ENCODE data around the gene BIN1. TPM values are rescaled to one million over a fixed set of nuclear protein-coding genes. Genes with fewer than 3 reads are reported as not detected.

BIN1 gene
- total RNA-seq, 1 donor from 2014 or later, result 50.2 TPM

- H3K27me3 ChIP-seq (ENCODE audit: insufficient read depth, low read length), result no peaks in the 10 kb centered on the region
- H3K4me2 ChIP-seq (ENCODE audit: low read length), result no peak overlapping the region
- H3K9ac ChIP-seq (ENCODE audit: low read length), result peak overlapping the region; percentile 73
- Mint-ChIP-seq H3K4me1 (ENCODE audit: low read depth, unreplicated experiment) (peaks cover 32% of the 10 kb centered on the region), H3K9me3 (ENCODE audit: unreplicated experiment) (peaks cover 4% of the 10 kb centered on the region), H3K4me3 (ENCODE audit: unreplicated experiment) (no peak overlapping the region), H3K27ac (ENCODE audit: unreplicated experiment) (peak overlapping the region; percentile 14), H3K36me3 (ENCODE audit: low read depth, unreplicated experiment) (no peaks in the 10 kb centered on the region), H3K27me3 (ENCODE audit: low read depth, unreplicated experiment) (no peaks in the 10 kb centered on the region)
- H3K4me3 ChIP-seq (ENCODE audit: insufficient read depth, low read depth, low read length), result no peak overlapping the region
- no peaks in the 10 kb centered on the region for H4K20me1 ChIP-seq (ENCODE audit: insufficient read depth, low read length)
- peaks cover 29% of the 10 kb centered on the region for H3K4me1 ChIP-seq (ENCODE audit: insufficient read depth, low read length)
- FAIRE-seq (peak; percentile 47), DNase-seq (ENCODE audit: low read depth) (peak; percentile 76)
- no peaks in the 10 kb centered on the region for H3K36me3 ChIP-seq (ENCODE audit: insufficient read depth, low read length)
- H3K79me2 ChIP-seq (ENCODE audit: insufficient read depth, low read length), result no peaks in the 10 kb centered on the region
- TF ChIP-seq, protein P1, sequence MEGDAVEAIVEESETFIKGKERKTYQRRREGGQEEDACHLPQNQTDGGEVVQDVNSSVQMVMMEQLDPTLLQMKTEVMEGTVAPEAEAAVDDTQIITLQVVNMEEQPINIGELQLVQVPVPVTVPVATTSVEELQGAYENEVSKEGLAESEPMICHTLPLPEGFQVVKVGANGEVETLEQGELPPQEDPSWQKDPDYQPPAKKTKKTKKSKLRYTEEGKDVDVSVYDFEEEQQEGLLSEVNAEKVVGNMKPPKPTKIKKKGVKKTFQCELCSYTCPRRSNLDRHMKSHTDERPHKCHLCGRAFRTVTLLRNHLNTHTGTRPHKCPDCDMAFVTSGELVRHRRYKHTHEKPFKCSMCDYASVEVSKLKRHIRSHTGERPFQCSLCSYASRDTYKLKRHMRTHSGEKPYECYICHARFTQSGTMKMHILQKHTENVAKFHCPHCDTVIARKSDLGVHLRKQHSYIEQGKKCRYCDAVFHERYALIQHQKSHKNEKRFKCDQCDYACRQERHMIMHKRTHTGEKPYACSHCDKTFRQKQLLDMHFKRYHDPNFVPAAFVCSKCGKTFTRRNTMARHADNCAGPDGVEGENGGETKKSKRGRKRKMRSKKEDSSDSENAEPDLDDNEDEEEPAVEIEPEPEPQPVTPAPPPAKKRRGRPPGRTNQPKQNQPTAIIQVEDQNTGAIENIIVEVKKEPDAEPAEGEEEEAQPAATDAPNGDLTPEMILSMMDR (IDR thresholded peaks at IDR 0.05; ENCODE audit: insufficient read depth, low read depth, low read length), result no peak
- no peak for TF ChIP-seq EZH2 (IDR thresholded peaks at IDR 0.05; ENCODE audit: insufficient read depth, low read length)
- H3K9me3 ChIP-seq (ENCODE audit: insufficient read depth, low read depth, low read length), result peaks cover 3% of the 10 kb centered on the region
- H2AFZ ChIP-seq (ENCODE audit: low read depth, low read length), result peak overlapping the region; percentile 22
- H3K27ac ChIP-seq (ENCODE audit: low read depth, low read length), result peak overlapping the region; percentile 85
These were observed 48.2 kb upstream of the BIN1 start for GRCh38 chr2:127155028-127155581.

- Histone ChIP-seq H3K9ac (ENCODE audit: low read length) (peak overlapping the region; percentile 73), H3K27me3 (ENCODE audit: insufficient read depth, low read length) (no peaks in the 10 kb centered on the region), H4K20me1 (ENCODE audit: insufficient read depth, low read length) (no peaks in the 10 kb centered on the region), H3K9me3 (ENCODE audit: insufficient read depth, low read depth, low read length) (peaks cover 3% of the 10 kb centered on the region), H3K4me2 (ENCODE audit: low read length) (peak overlapping the region; percentile 64), H3K27ac (ENCODE audit: low read depth, low read length) (peak overlapping the region; percentile 85), H3K4me1 (ENCODE audit: insufficient read depth, low read length) (peaks cover 29% of the 10 kb centered on the region), H3K4me3 (ENCODE audit: insufficient read depth, low read depth, low read length) (no peak overlapping the region), H3K79me2 (ENCODE audit: insufficient read depth, low read length) (no peaks in the 10 kb centered on the region), H2AFZ (ENCODE audit: low read depth, low read length) (peak overlapping the region; percentile 21), H3K36me3 (ENCODE audit: insufficient read depth, low read length) (no peaks in the 10 kb centered on the region)
- FAIRE-seq (no peak), DNase-seq (ENCODE audit: low read depth) (no peak)
- H3K27me3 Mint-ChIP-seq (ENCODE audit: low read depth, unreplicated experiment), result no peaks in the 10 kb centered on the region
- TF ChIP-seq, protein P1 (IDR thresholded peaks at IDR 0.05; ENCODE audit: insufficient read depth, low read depth, low read length), result no peak
- TF ChIP-seq EZH2 (IDR thresholded peaks at IDR 0.05; ENCODE audit: insufficient read depth, low read length), result no peak
- no peak overlapping the region for H3K4me3 Mint-ChIP-seq (ENCODE audit: unreplicated experiment)
- peaks cover 32% of the 10 kb centered on the region for H3K4me1 Mint-ChIP-seq (ENCODE audit: low read depth, unreplicated experiment)
- H3K36me3 Mint-ChIP-seq (ENCODE audit: low read depth, unreplicated experiment), result no peaks in the 10 kb centered on the region
- peaks cover 4% of the 10 kb centered on the region for H3K9me3 Mint-ChIP-seq (ENCODE audit: unreplicated experiment)
- no peak overlapping the region for H3K27ac Mint-ChIP-seq (ENCODE audit: unreplicated experiment)
These were observed 47.4 kb upstream of the BIN1 start for GRCh38 chr2:127154396-127154795.

- peak overlapping the region; percentile 66 for H3K4me3 Mint-ChIP-seq (ENCODE audit: unreplicated experiment)
- H3K9me3 Mint-ChIP-seq (ENCODE audit: unreplicated experiment), result peaks cover 4% of the 10 kb centered on the region
- FAIRE-seq (peak; percentile 94), DNase-seq (ENCODE audit: low read depth) (peak; percentile 94)
- Histone ChIP-seq H3K4me2 (ENCODE audit: low read length) (peak overlapping the region; percentile 64), H2AFZ (ENCODE audit: low read depth, low read length) (peak overlapping the region; percentile 0), H3K4me1 (ENCODE audit: insufficient read depth, low read length) (peaks cover 33% of the 10 kb centered on the region), H3K36me3 (ENCODE audit: insufficient read depth, low read length) (no peaks in the 10 kb centered on the region), H3K9ac (ENCODE audit: low read length) (peak overlapping the region; percentile 73), H3K79me2 (ENCODE audit: insufficient read depth, low read length) (no peaks in the 10 kb centered on the region), H3K4me3 (ENCODE audit: insufficient read depth, low read depth, low read length) (no peak overlapping the region), H4K20me1 (ENCODE audit: insufficient read depth, low read length) (no peaks in the 10 kb centered on the region), H3K9me3 (ENCODE audit: insufficient read depth, low read depth, low read length) (peaks cover 3% of the 10 kb centered on the region), H3K27ac (ENCODE audit: low read depth, low read length) (peak overlapping the region; percentile 85), H3K27me3 (ENCODE audit: insufficient read depth, low read length) (no peaks in the 10 kb centered on the region)
- H3K4me1 Mint-ChIP-seq (ENCODE audit: low read depth, unreplicated experiment), result peaks cover 35% of the 10 kb centered on the region
- H3K27ac Mint-ChIP-seq (ENCODE audit: unreplicated experiment), result peak overlapping the region; percentile 67
- H3K36me3 Mint-ChIP-seq (ENCODE audit: low read depth, unreplicated experiment), result no peaks in the 10 kb centered on the region
- no peak for TF ChIP-seq EZH2 (IDR thresholded peaks at IDR 0.05; ENCODE audit: insufficient read depth, low read length)
- TF ChIP-seq, protein P1 (IDR thresholded peaks at IDR 0.05; ENCODE audit: insufficient read depth, low read depth, low read length), result no peak
- H3K27me3 Mint-ChIP-seq (ENCODE audit: low read depth, unreplicated experiment), result no peaks in the 10 kb centered on the region
These were observed 46.8 kb upstream of the BIN1 start for GRCh38 chr2:127153691-127154158.

Measured in astrocyte (in vitro differentiated cells and primary cell).